Astrocyte (in vitro differentiated cells and primary cell): ENCODE measurements around the gene GMPPB. TPM values are rescaled to one million over a fixed set of nuclear protein-coding genes. Genes with fewer than 3 reads are reported as not detected.

Experiments used
- DNase-seq: peaks from one replicate; pipeline ENCODE4 v3.0.0-alpha.2; 2010; ENCODE audit warnings: low read depth
- FAIRE-seq: peaks from 2 replicates; lab custom pipeline; 2011; peaks lifted over from hg19 to GRCh38; lab: Jason Lieb, UNC
- H2AFZ ChIP-seq: 2 replicates; pipeline ENCODE4 v1.6.0; 2012; ENCODE audit warnings: low read depth, low read length, inconsistent platforms
- H3K27ac ChIP-seq: 2 replicates; pipeline ENCODE4 v1.5.1; 2011; ENCODE audit warnings: low read depth, low read length, inconsistent platforms
- H3K27me3 ChIP-seq: 2 replicates; pipeline ENCODE4 v1.6.0; 2011; ENCODE audit warnings: low read length, inconsistent platforms; ENCODE audit not compliant: insufficient read depth
- H3K36me3 ChIP-seq: 2 replicates; pipeline ENCODE4 v1.5.1; 2011; ENCODE audit warnings: low read length, inconsistent platforms; ENCODE audit not compliant: insufficient read depth
- H3K4me1 ChIP-seq: 2 replicates; pipeline ENCODE4 v1.5.1; 2011; ENCODE audit warnings: low read length, inconsistent platforms; ENCODE audit not compliant: insufficient read depth
- H3K4me2 ChIP-seq: 2 replicates; pipeline ENCODE4 v1.6.0; 2012; ENCODE audit warnings: low read length, inconsistent platforms
- H3K4me3 ChIP-seq: 2 replicates; pipeline ENCODE4 v1.5.1; 2011; ENCODE audit warnings: low read depth, mild to moderate bottlenecking, low read length, inconsistent platforms; ENCODE audit not compliant: insufficient read depth
- H3K79me2 ChIP-seq: 2 replicates; pipeline ENCODE4 v1.6.0; 2012; ENCODE audit warnings: mild to moderate bottlenecking, low read length, inconsistent platforms; ENCODE audit not compliant: insufficient read depth
- H3K9ac ChIP-seq: 2 replicates; pipeline ENCODE4 v1.6.0; 2012; ENCODE audit warnings: mild to moderate bottlenecking, low read length, inconsistent platforms
- H3K9me3 ChIP-seq: 2 replicates; pipeline ENCODE4 v1.5.1; 2012; ENCODE audit warnings: low read depth, mild to moderate bottlenecking, low read length, inconsistent platforms; ENCODE audit not compliant: insufficient read depth
- H4K20me1 ChIP-seq: 2 replicates; pipeline ENCODE4 v1.6.0; 2012; ENCODE audit warnings: low read length, inconsistent platforms; ENCODE audit not compliant: insufficient read depth
- H3K27ac Mint-ChIP-seq: one replicate; pipeline ENCODE4 v1.8.0; 2021; ENCODE audit warnings: mild to moderate bottlenecking, mixed read lengths; ENCODE audit not compliant: unreplicated experiment
- H3K27me3 Mint-ChIP-seq: one replicate; pipeline ENCODE4 v1.8.0; 2021; ENCODE audit warnings: low read depth, mixed read lengths; ENCODE audit not compliant: unreplicated experiment
- H3K36me3 Mint-ChIP-seq: one replicate; pipeline ENCODE4 v1.8.0; 2021; ENCODE audit warnings: low read depth, mixed read lengths; ENCODE audit not compliant: unreplicated experiment
- H3K4me1 Mint-ChIP-seq: one replicate; pipeline ENCODE4 v1.8.0; 2021; ENCODE audit warnings: low read depth, mixed read lengths; ENCODE audit not compliant: unreplicated experiment
- H3K4me3 Mint-ChIP-seq: one replicate; pipeline ENCODE4 v1.8.0; 2021; ENCODE audit warnings: mild to moderate bottlenecking, moderate library complexity, mixed read lengths; ENCODE audit not compliant: unreplicated experiment
- H3K9me3 Mint-ChIP-seq: one replicate; pipeline ENCODE4 v1.8.0; 2021; ENCODE audit warnings: mild to moderate bottlenecking, mixed read lengths; ENCODE audit not compliant: unreplicated experiment
- CTCF ChIP-seq: IDR thresholded peaks from 2 replicates; pipeline ENCODE4 v1.5.1; 2011; ENCODE audit warnings: low read depth, mild to moderate bottlenecking, inconsistent platforms, low read length, moderate library complexity; ENCODE audit not compliant: insufficient read depth
- EZH2 ChIP-seq: IDR thresholded peaks from 2 replicates; pipeline ENCODE4 v1.6.1; 2012; ENCODE audit warnings: mild to moderate bottlenecking, low read length, inconsistent platforms; ENCODE audit not compliant: insufficient read depth
- total RNA-seq: library from RNA; stranded (reverse); gene quantifications from 2 replicates; pipeline ENCODE4 v1.2.1, GENCODE V29; 2021

GMPPB gene
- total RNA-seq, 1 donor from 2014 or later: 24.6 TPM

- Histone ChIP-seq H3K4me1 (peaks cover 12% of the 10 kb centered on the region), H3K4me2 (no peak overlapping the region), H3K4me3 (no peak overlapping the region), H3K9me3 (no peaks in the 10 kb centered on the region), H4K20me1 (peaks cover 43% of the 10 kb centered on the region), H3K9ac (no peak overlapping the region), H3K36me3 (peaks cover 3% of the 10 kb centered on the region), H3K79me2 (peaks cover 9% of the 10 kb centered on the region), H3K27ac (no peak overlapping the region), H2AFZ (no peak overlapping the region), H3K27me3 (no peaks in the 10 kb centered on the region)
- no peak for FAIRE-seq
- Mint-ChIP-seq H3K4me1 (peaks cover 3% of the 10 kb centered on the region), H3K4me3 (no peak overlapping the region), H3K27ac (no peak overlapping the region), H3K27me3 (no peaks in the 10 kb centered on the region), H3K9me3 (peaks cover 3% of the 10 kb centered on the region), H3K36me3 (peaks cover 9% of the 10 kb centered on the region)
- TF ChIP-seq EZH2: no peak
- TF ChIP-seq CTCF: no peak
- no peak for DNase-seq
These were observed 7.0 kb downstream of the GMPPB start for GRCh38 chr3:49716691-49717210.

GRCh38 chr3:49716169-49716568 lies 7.6 kb downstream of the GMPPB start:
- H3K4me3 ChIP-seq: no peak overlapping the region
- no peaks in the 10 kb centered on the region for H3K9me3 ChIP-seq
- Mint-ChIP-seq H3K27me3 (no peaks in the 10 kb centered on the region), H3K9me3 (peaks cover 3% of the 10 kb centered on the region), H3K36me3 (peaks cover 9% of the 10 kb centered on the region), H3K4me3 (no peak overlapping the region), H3K27ac (no peak overlapping the region), H3K4me1 (peaks cover 3% of the 10 kb centered on the region)
- TF ChIP-seq CTCF: no peak
- no peak for TF ChIP-seq EZH2
- H3K79me2 ChIP-seq: peaks cover 3% of the 10 kb centered on the region
- no peak overlapping the region for H2AFZ ChIP-seq
- DNase-seq (no peak), FAIRE-seq (no peak)
- H3K4me2 ChIP-seq: no peak overlapping the region
- H3K4me1 ChIP-seq: peaks cover 12% of the 10 kb centered on the region
- H3K9ac ChIP-seq: no peak overlapping the region
- H3K27me3 ChIP-seq: no peaks in the 10 kb centered on the region
- H4K20me1 ChIP-seq: peaks cover 38% of the 10 kb centered on the region
- peaks cover 1% of the 10 kb centered on the region for H3K36me3 ChIP-seq
- H3K27ac ChIP-seq: no peak overlapping the region

- peaks cover 3% of the 10 kb centered on the region for H3K4me1 Mint-ChIP-seq
These were observed 8.1 kb downstream of the GMPPB start for GRCh38 chr3:49715611-49716121.

More at GRCh38 chr3:49715611-49716121, 8.1 kb downstream of the GMPPB start:
- no peak overlapping the region for H3K9ac ChIP-seq
- TF ChIP-seq EZH2: no peak
- TF ChIP-seq CTCF: no peak
- FAIRE-seq (no peak), DNase-seq (no peak)
- H3K36me3 ChIP-seq: no peaks in the 10 kb centered on the region
- no peaks in the 10 kb centered on the region for H3K79me2 ChIP-seq
- no peaks in the 10 kb centered on the region for H3K27me3 ChIP-seq
- peaks cover 12% of the 10 kb centered on the region for H3K4me1 ChIP-seq
- H3K27ac ChIP-seq: no peak overlapping the region
- peaks cover 33% of the 10 kb centered on the region for H4K20me1 ChIP-seq
- no peak overlapping the region for H3K4me2 ChIP-seq
- no peaks in the 10 kb centered on the region for H3K27me3 Mint-ChIP-seq
- H3K9me3 Mint-ChIP-seq: peaks cover 3% of the 10 kb centered on the region
- H3K4me3 ChIP-seq: no peak overlapping the region
- no peaks in the 10 kb centered on the region for H3K9me3 ChIP-seq
- H3K36me3 Mint-ChIP-seq: peaks cover 9% of the 10 kb centered on the region
- no peak overlapping the region for H3K27ac Mint-ChIP-seq
- no peak overlapping the region for H2AFZ ChIP-seq
- H3K4me3 Mint-ChIP-seq: no peak overlapping the region
